Endothelial cell of umbilical vein (primary cell): ENCODE results near the gene CD19. TPM values are rescaled to one million over a fixed set of nuclear protein-coding genes. Genes with fewer than 3 reads are reported as not detected.

Source experiments
- BruUV-seq: library from RNA; stranded (reverse); fragments of 400-500 nt; replicated peaks from 2 replicates; lab custom pipeline; 2021; lab: Mats Ljungman, UMichigan
- CTCF ChIA-PET: fragments of 300-600, 350-600 bp; sonication (Branson Sonifier 250); formaldehyde crosslinking; loops from one replicate; lab custom pipeline; 2021; ENCODE audit warnings: antibody characterized with exemption, inconsistent platforms; lab: Charles Lee
- POLR2A ChIA-PET: fragments of 300-600, 350-600 bp; sonication (Branson Sonifier 250); formaldehyde crosslinking; loops from one replicate; lab custom pipeline; 2021; ENCODE audit warnings: antibody characterized with exemption, inconsistent platforms; lab: Charles Lee
- DNase-seq: peaks from one replicate; pipeline ENCODE4 v3.0.0-alpha.2; 2011; ENCODE audit warnings: low read depth, low spot score
- FAIRE-seq: peaks from 2 replicates; lab custom pipeline; 2011; peaks lifted over from hg19 to GRCh38; lab: Jason Lieb, UNC
- H2AFZ ChIP-seq: 2 replicates; pipeline ENCODE4 v1.6.0; 2012; ENCODE audit warnings: low read depth, low read length, control low read depth, inconsistent platforms
- H3K27ac ChIP-seq: 2 replicates; pipeline ENCODE4 v1.5.1; 2011; ENCODE audit warnings: low read depth, mild to moderate bottlenecking, control low read depth, low read length, moderate library complexity; ENCODE audit not compliant: insufficient read depth
- H3K27me3 ChIP-seq, 2 experiments: 2 replicates each; pipeline versions ENCODE4 v1.6.0 to v1.6.1; 2011; ENCODE audit warnings: low read length in 2 of 2, mixed read lengths in 1 of 2; ENCODE audit not compliant: control insufficient read depth in 2 of 2, insufficient read depth in 2 of 2
- H3K36me3 ChIP-seq, 2 experiments: 2 replicates in 1 of 2; 3 replicates in 1 of 2; pipeline ENCODE4 v1.5.1; 2011; ENCODE audit warnings: low read length in 2 of 2, mild to moderate bottlenecking in 1 of 2, moderate library complexity in 1 of 2; ENCODE audit not compliant: control insufficient read depth in 2 of 2, insufficient read depth in 2 of 2; ENCODE audit errors: extremely low read depth in 1 of 2
- H3K4me1 ChIP-seq: 3 replicates; pipeline ENCODE4 v1.5.1; 2011; ENCODE audit warnings: mild to moderate bottlenecking, low read length; ENCODE audit not compliant: control insufficient read depth, insufficient read depth; ENCODE audit errors: extremely low read depth
- H3K4me2 ChIP-seq: 2 replicates; pipeline ENCODE4 v1.6.1; 2011; ENCODE audit warnings: low read length, control low read depth, mixed read lengths; ENCODE audit not compliant: insufficient read depth
- H3K4me3 ChIP-seq, 3 experiments: fragments of 200-600 bp in 1 of 3; sonication (generic), shearing (Covaris generic) in 1 of 3; replicated peaks in 1 of 3; 2 replicates each; pipeline ENCODE4 v1.5.1; 2011 to 2016; ENCODE audit warnings: control low read depth in 3 of 3, low read length in 3 of 3, mild to moderate bottlenecking in 2 of 3, inconsistent platforms in 1 of 3, low read depth in 1 of 3, moderate library complexity in 1 of 3; ENCODE audit not compliant: insufficient read depth in 1 of 3
- H3K79me2 ChIP-seq: 2 replicates; pipeline ENCODE4 v1.6.0; 2012; ENCODE audit warnings: low read length, inconsistent platforms; ENCODE audit not compliant: control insufficient read depth, insufficient read depth
- H3K9ac ChIP-seq: replicated peaks from 2 replicates; pipeline ENCODE3; 2011; ENCODE audit warnings: low read length, control low read depth; ENCODE audit not compliant: insufficient read depth; ENCODE audit errors: extremely low read depth
- H3K9me1 ChIP-seq: replicated peaks from 3 replicates; pipeline ENCODE4 v1.6.0; 2011; ENCODE audit warnings: mild to moderate bottlenecking, low read length; ENCODE audit not compliant: control insufficient read depth, insufficient read depth; ENCODE audit errors: extremely low read depth
- H3K9me3 ChIP-seq: replicated peaks from 2 replicates; pipeline ENCODE4 v1.5.1; 2012; ENCODE audit warnings: low read length, inconsistent platforms; ENCODE audit not compliant: control insufficient read depth, insufficient read depth
- H4K20me1 ChIP-seq: replicated peaks from 2 replicates; pipeline ENCODE3; 2011; ENCODE audit warnings: mild to moderate bottlenecking, low read length; ENCODE audit not compliant: control insufficient read depth, insufficient read depth; ENCODE audit errors: extremely low read depth
- CTCF ChIP-seq, 2 donors: IDR thresholded peaks; 1 replicate in 1 of 2; 2 replicates in 1 of 2; pipeline ENCODE4 v1.5.1; 2011; ENCODE audit warnings: low read length in 2 of 2, mild to moderate bottlenecking in 2 of 2, moderate library complexity in 2 of 2, control low read depth in 1 of 2, inconsistent platforms in 1 of 2, low read depth in 1 of 2; ENCODE audit not compliant: insufficient read depth in 1 of 2; ENCODE audit errors: extremely low read depth in 1 of 2
- EZH2 ChIP-seq: IDR thresholded peaks from 2 replicates; pipeline ENCODE4 v1.6.1; 2012; ENCODE audit warnings: borderline replicate concordance, low read depth, mild to moderate bottlenecking, moderate library complexity, low read length, inconsistent platforms; ENCODE audit not compliant: severe bottlenecking
- FOS ChIP-seq: IDR thresholded peaks from 2 replicates; pipeline ENCODE4 v1.6.1; 2011; ENCODE audit warnings: mild to moderate bottlenecking, low read length, moderate library complexity, borderline replicate concordance; ENCODE audit not compliant: insufficient read depth
- GATA2 ChIP-seq: IDR thresholded peaks from 2 replicates; pipeline ENCODE4 v1.7.0; 2011; ENCODE audit warnings: low read depth, mild to moderate bottlenecking, moderate library complexity, mixed read lengths, low read length; ENCODE audit not compliant: insufficient read length, insufficient read depth
- JUN ChIP-seq: IDR thresholded peaks from 2 replicates; pipeline ENCODE4 v1.6.1; 2011; ENCODE audit warnings: borderline replicate concordance, low read depth; ENCODE audit not compliant: insufficient read length, insufficient read depth
- MAX ChIP-seq: IDR thresholded peaks from 2 replicates; pipeline ENCODE4 v1.6.1; 2011; ENCODE audit not compliant: insufficient read depth, insufficient read length
- MYC ChIP-seq: IDR thresholded peaks from one replicate; pipeline ENCODE4 v1.6.1; 2011; ENCODE audit warnings: mild to moderate bottlenecking, low read depth, low read length
- POLR2A ChIP-seq: IDR thresholded peaks from 2 replicates; pipeline ENCODE4 v1.6.1; 2012; ENCODE audit warnings: low read depth, mild to moderate bottlenecking, control low read depth, low read length
- POLR2AphosphoS5 ChIP-seq: IDR thresholded peaks from 2 replicates; pipeline ENCODE4 v1.6.1; 2012; ENCODE audit warnings: low read depth, mild to moderate bottlenecking, control low read depth, low read length, moderate library complexity; ENCODE audit not compliant: insufficient read depth
- dilution Hi-C: fragments of 300-500 bp; cut with MboI; formaldehyde crosslinking; loops from one replicate; pipeline ENCODE4 v1.15.0; 2019; ENCODE audit warnings: low sequenced_read_pairs; ENCODE audit not compliant: extremely low pct_ligation_motif_present
- intact Hi-C: fragments of 100-400 bp; cut with micrococcal nuclease; formaldehyde crosslinking; loops from one replicate; pipeline ENCODE4 v1.10.0; 2022
- polyA plus RNA-seq, 4 experiments: library from polyadenylated mRNA; depleted of rRNA in 3 of 4; stranded (reverse) in 3 of 4; unstranded in 1 of 4; fragments of >200 nt; gene quantifications; 2 replicates each; pipeline versions ENCODE4 v1.2.1 to v1.2.3, GENCODE V29; 2011 to 2012; ENCODE audit warnings: missing spikeins in 1 of 4
- total RNA-seq: library from RNA; stranded (reverse); gene quantifications from 2 replicates; pipeline ENCODE4 v1.2.3, GENCODE V29; 2021

The CD19 gene
- total and polyA plus RNA-seq, 2 donors (not counting 3 experiments of a cell fraction or from before 2014, with no cell fraction given) = 0.06 TPM; not detected in 1

DNA sequence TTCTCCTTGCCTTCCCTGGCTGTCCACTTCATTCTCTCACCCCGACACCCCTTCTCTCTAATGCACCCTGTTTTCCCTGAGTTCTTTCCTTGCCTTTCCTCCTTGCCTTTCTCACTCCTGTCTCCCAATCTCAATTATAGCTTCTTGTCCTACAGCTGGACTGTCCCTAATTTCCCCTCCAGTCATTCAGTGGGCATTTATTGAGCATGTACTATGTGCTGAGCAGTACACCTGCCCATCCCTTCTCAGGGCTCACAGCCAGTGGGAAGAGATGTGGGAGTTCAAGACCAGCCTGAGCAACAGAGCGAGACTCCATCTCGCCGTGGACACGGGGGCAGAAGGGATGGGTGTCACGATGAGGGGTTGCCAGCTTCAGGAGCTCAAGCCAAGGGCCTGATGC lies 47.7 kb upstream of the CD19 start:
- no peaks in the 10 kb centered on the region for H3K27me3 ChIP-seq
- H3K79me2 ChIP-seq = no peaks in the 10 kb centered on the region
- ChIA-PET CTCF (no interaction called here), POLR2A (no interaction called here)
- no peaks in the 10 kb centered on the region for H4K20me1 ChIP-seq
- BruUV-seq = no TSS peak
- dilution Hi-C loops (no loop called here), intact Hi-C loops (no loop called here)
- FAIRE-seq (no peak), DNase-seq (no peak)
- no peak overlapping the region for H3K4me2 ChIP-seq
- no peaks in the 10 kb centered on the region for H3K9me3 ChIP-seq
- H3K9me1 ChIP-seq = no peaks in the 10 kb centered on the region
- H3K36me3 ChIP-seq = no peaks in the 10 kb centered on the region
- H3K4me3 ChIP-seq = no peak overlapping the region
- H3K4me1 ChIP-seq = peaks cover 12% of the 10 kb centered on the region
- TF ChIP-seq JUN (no peak), MYC (no peak), POLR2A (no peak), EZH2 (no peak), POLR2AphosphoS5 (no peak), FOS (no peak), MAX (no peak)
- no peak overlapping the region for H2AFZ ChIP-seq
- no peak overlapping the region for H3K9ac ChIP-seq
- no peak overlapping the region for H3K27ac ChIP-seq

- no peaks in the 10 kb centered on the region for H3K4me1 ChIP-seq
- no peaks in the 10 kb centered on the region for H3K9me1 ChIP-seq
- H3K9ac ChIP-seq = no peak overlapping the region
- CTCF ChIA-PET = interaction anchor here (1.9 to 2.2 kb wide), 2 partner anchors 14 to 58 kb away, joined by 5 read pairs; no protein-coding TSS in a partner anchor
- H3K79me2 ChIP-seq = no peaks in the 10 kb centered on the region
- no peak for FAIRE-seq
- POLR2A ChIA-PET = no interaction called here
- no peaks in the 10 kb centered on the region for H4K20me1 ChIP-seq
- H3K36me3 ChIP-seq = no peaks in the 10 kb centered on the region
- no peak for TF ChIP-seq CTCF (IDR thresholded peaks at IDR 0.05; ENCODE audit: extremely low read depth in 1 of 2, insufficient read depth in 1 of 2, low read depth in 1 of 2, low read length in 2 of 2)
- no peak for TF ChIP-seq FOS
- TF ChIP-seq JUN = no peak
- TF ChIP-seq POLR2AphosphoS5 = no peak
- no peak for TF ChIP-seq GATA2
- TF ChIP-seq EZH2 = no peak
- no peak for TF ChIP-seq MAX
- no peak for TF ChIP-seq MYC
- TF ChIP-seq POLR2A = no peak
- dilution Hi-C loops = no loop called here
- no peak overlapping the region for H2AFZ ChIP-seq
- H3K4me2 ChIP-seq = no peak overlapping the region
- intact Hi-C loops = no loop called here
- no peaks in the 10 kb centered on the region for H3K27me3 ChIP-seq
- H3K9me3 ChIP-seq = no peaks in the 10 kb centered on the region
- DNase-seq = no peak
- no peak overlapping the region for H3K4me3 ChIP-seq
- no TSS peak for BruUV-seq
- no peak overlapping the region for H3K27ac ChIP-seq
Measured at GRCh38 chr16:28886945-28887344, 44.8 kb upstream of the CD19 start.
